ENCODE data around the gene ARRDC2.

ARRDC2 gene

DNA sequence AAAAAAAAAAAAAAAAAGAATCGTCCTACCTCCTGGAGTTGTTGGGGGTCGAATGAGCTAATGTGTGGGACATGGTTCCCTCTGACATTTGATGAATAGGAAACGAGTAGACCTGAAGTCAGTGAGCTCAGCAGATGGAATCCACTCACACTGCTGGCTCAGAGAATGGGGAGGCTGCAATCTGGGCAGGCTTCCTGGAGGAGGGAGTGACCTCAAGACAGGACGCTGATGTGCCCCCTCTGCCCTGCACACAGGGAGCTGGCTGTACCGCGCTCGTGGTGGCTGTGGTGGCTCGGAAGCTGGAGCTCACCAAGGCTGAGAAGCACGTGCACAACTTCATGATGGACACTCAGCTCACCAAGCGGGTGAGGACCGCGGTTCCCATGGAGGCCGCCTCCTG lies 19.8 kb upstream of the ARRDC2 start:
- peaks cover 3 to 15% (median 7%) of the 10 kb centered on the region in 5 donors for H3K27me3 ChIP-seq (ENCODE audit: control insufficient read depth in 5 of 5, insufficient read depth in 4 of 5, low read length in 5 of 5)
- H3K4me1 ChIP-seq (ENCODE audit: control insufficient read depth in 5 of 5, insufficient read depth in 5 of 5, low read length in 5 of 5), result no peaks in the 10 kb centered on the region
- no peaks in the 10 kb centered on the region for H3K9me3 ChIP-seq (ENCODE audit: control insufficient read depth in 5 of 5, low read length in 5 of 5)
- H3K4me3 ChIP-seq (ENCODE audit: low read depth in 1 of 5, low read length in 5 of 5), result no peak overlapping the region
- H3K27ac ChIP-seq (ENCODE audit: low read depth, low read length), result no peak overlapping the region
- H3K9ac ChIP-seq (ENCODE audit: low read length in 5 of 5), result no peak overlapping the region
- H3K36me3 ChIP-seq (ENCODE audit: control insufficient read depth in 5 of 5, insufficient read depth in 5 of 5, low read length in 5 of 5), result no peaks in the 10 kb centered on the region

DNA sequence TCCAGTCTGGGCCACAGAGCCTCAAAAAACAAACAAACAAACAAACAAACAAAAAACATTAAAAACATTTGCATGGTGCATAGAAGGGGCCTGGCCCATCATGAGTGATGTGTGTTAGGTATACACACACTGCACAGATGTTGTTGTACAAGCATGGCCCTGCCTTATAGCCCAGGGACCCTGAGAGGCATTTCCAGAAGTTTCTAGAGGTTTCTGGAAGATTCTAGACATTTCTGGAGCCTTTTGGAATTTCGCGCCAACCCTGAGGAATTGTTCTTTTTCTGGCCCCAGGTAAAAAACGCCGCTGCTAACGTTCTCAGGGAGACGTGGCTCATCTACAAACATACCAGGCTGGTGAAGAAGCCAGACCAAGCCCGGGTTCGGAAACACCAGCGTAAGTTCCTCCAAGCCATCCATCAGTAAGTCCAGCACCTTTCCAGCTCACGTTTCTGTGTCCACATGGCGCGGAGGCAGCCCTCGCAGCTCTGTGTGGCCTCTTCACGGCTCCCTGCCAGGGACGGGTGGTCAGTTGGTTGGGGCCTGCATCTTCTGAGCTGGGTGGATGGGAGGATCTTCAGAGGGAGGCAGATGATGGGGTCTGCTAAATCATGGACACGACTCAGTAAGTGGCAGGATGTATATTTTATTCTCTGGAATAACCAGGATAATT lies 18.4 kb upstream of the ARRDC2 start:
- no peaks in the 10 kb centered on the region for H3K9me3 ChIP-seq (ENCODE audit: control insufficient read depth in 5 of 5, low read length in 5 of 5)
- H3K9ac ChIP-seq (ENCODE audit: low read length in 5 of 5), result no peak overlapping the region
- H3K27ac ChIP-seq (ENCODE audit: low read depth, low read length), result no peak overlapping the region

DNA sequence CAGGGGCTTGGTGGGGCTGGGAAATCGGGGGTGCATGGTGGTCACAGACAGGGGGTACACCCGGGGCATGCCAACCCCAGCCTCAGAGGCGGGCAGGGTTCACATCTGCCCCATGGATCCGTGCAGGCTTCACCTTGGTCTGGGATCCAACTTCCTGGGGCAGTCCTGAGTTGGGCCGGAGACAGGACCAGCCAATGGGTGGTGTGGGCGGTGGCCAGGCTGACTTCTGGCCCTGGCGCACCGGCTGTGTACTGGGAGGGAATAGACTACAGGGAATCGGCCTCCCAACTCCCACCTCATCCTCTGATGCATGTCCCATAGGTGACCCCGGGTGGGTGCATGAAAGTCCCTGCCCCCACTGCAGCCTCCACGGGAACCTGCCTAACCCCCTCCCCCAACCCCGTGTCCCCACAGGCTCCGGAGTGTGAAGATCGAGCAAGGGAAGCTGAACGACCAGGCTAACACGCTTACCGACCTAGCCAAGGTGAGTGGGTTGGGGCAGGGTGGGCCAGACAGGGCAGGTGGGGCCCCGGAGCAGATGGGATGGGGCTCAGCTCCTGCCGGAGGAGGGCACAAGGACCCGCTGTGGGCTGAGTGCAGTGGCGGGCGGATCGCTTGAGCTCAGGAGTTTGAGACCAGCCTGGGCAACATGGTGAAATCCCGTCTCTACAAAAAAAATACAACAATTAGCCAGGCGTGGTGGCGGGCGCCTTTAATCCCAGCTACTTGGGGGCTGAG lies 14.7 kb upstream of the ARRDC2 start:
- Histone ChIP-seq H3K36me3 (ENCODE audit: control insufficient read depth in 5 of 5, insufficient read depth in 5 of 5, low read length in 5 of 5) (no peaks in the 10 kb centered on the region), H3K9me3 (ENCODE audit: control insufficient read depth in 5 of 5, low read length in 5 of 5) (no peaks in the 10 kb centered on the region), H3K4me3 (ENCODE audit: low read depth in 1 of 5, low read length in 5 of 5) (no peak overlapping the region), H3K27ac (ENCODE audit: low read depth, low read length) (no peak overlapping the region), H3K9ac (ENCODE audit: low read length in 5 of 5) (no peak overlapping the region), H3K27me3 (ENCODE audit: control insufficient read depth in 5 of 5, insufficient read depth in 4 of 5, low read length in 5 of 5) (peaks cover 0 to 2% (median 0%) of the 10 kb centered on the region in 5 donors), H3K4me1 (ENCODE audit: control insufficient read depth in 5 of 5, insufficient read depth in 5 of 5, low read length in 5 of 5) (no peaks in the 10 kb centered on the region)

More for the DNA sequence above, 18.4 kb upstream of the ARRDC2 start:
- no peak overlapping the region for H3K4me3 ChIP-seq (ENCODE audit: low read depth in 1 of 5, low read length in 5 of 5)
- H3K4me1 ChIP-seq (ENCODE audit: control insufficient read depth in 5 of 5, insufficient read depth in 5 of 5, low read length in 5 of 5), result no peaks in the 10 kb centered on the region
- H3K27me3 ChIP-seq (ENCODE audit: control insufficient read depth in 5 of 5, insufficient read depth in 4 of 5, low read length in 5 of 5), result peaks cover 0 to 12% (median 7%) of the 10 kb centered on the region in 5 donors
- H3K36me3 ChIP-seq (ENCODE audit: control insufficient read depth in 5 of 5, insufficient read depth in 5 of 5, low read length in 5 of 5), result no peaks in the 10 kb centered on the region

DNA sequence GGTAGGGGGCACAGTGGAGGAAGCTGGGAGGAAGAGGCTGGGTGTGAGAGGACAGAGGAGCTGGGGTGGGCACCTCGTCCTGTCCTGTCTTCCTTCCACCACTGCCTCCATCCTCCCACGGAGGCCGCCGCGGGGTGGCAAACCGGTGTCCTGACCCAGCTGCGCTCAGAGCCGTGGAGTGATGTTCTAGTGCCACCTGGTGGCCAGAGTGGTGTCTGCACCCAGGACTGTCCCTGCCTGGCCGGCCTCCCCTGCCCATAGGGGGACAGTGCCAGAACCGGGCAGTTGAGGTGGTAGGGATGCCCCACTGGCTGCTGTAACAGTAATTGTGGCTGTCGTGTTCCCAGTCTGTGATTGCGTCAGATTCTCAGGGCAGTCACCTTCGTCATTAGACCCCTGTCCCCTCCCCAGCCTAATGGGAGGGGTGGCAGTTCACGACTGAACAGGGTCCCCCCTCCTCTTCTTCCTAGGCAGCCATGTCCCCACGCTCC lies 11.1 kb upstream of the ARRDC2 start:
- Histone ChIP-seq H3K9ac (ENCODE audit: low read length in 5 of 5) (no peak overlapping the region), H3K27ac (ENCODE audit: low read depth, low read length) (no peak overlapping the region)

DNA sequence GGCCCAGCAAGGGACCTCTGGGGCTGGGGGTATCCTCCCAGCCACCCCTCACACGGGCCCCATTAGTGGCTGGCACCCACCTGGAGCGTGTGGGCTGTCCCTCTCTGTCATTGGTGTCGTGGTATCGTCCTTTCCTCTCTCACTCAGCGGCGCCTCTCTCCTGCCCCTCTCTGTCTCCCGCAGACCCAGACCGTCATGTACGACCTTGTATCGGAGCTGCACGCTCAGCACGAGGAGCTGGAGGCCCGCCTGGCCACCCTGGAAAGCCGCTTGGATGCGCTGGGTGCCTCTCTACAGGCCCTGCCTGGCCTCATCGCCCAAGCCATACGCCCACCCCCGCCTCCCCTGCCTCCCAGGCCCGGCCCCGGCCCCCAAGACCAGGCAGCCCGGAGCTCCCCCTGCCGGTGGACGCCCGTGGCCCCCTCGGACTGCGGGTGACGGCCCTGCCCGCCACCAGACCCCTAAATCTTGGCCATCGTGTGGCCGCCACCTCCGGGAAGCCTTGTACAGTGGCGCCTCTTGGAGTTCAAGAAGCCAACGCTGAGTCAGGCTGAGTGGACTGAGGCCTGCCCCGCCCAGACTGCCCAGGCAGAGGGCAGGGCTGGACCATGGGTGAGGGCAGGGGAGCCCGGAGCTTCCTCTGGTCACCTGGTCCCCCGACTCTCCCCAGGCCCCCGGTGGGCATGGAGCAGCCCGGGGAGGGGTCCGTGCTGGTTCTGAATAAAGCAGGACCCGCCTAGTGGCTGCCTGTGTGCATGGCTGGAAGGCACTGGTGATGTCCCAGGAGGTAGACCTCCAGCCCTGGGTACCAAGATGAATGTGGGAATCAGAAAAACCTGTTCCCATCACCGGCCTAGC lies 9.8 kb upstream of the ARRDC2 start:
- Histone ChIP-seq H3K9ac (ENCODE audit: low read length in 5 of 5) (no peak overlapping the region), H3K4me1 (ENCODE audit: control insufficient read depth in 5 of 5, insufficient read depth in 5 of 5, low read length in 5 of 5) (peaks cover 0 to 28% (median 16%) of the 10 kb centered on the region in 5 donors), H3K4me3 (ENCODE audit: low read depth in 1 of 5, low read length in 5 of 5) (no peak overlapping the region), H3K36me3 (ENCODE audit: control insufficient read depth in 5 of 5, insufficient read depth in 5 of 5, low read length in 5 of 5) (no peaks in the 10 kb centered on the region), H3K27me3 (ENCODE audit: control insufficient read depth in 5 of 5, insufficient read depth in 4 of 5, low read length in 5 of 5) (peaks cover 0 to 2% (median 0%) of the 10 kb centered on the region in 5 donors), H3K27ac (ENCODE audit: low read depth, low read length) (no peak overlapping the region), H3K9me3 (ENCODE audit: control insufficient read depth in 5 of 5, low read length in 5 of 5) (no peaks in the 10 kb centered on the region)

More for the DNA sequence above, 11.1 kb upstream of the ARRDC2 start:
- H3K36me3 ChIP-seq (ENCODE audit: control insufficient read depth in 5 of 5, insufficient read depth in 5 of 5, low read length in 5 of 5), result no peaks in the 10 kb centered on the region
- peaks cover 0 to 16% (median 6%) of the 10 kb centered on the region in 5 donors for H3K4me1 ChIP-seq (ENCODE audit: control insufficient read depth in 5 of 5, insufficient read depth in 5 of 5, low read length in 5 of 5)
- H3K4me3 ChIP-seq (ENCODE audit: low read depth in 1 of 5, low read length in 5 of 5), result no peak overlapping the region
- H3K27me3 ChIP-seq (ENCODE audit: control insufficient read depth in 5 of 5, insufficient read depth in 4 of 5, low read length in 5 of 5), result peaks cover 0 to 4% (median 0%) of the 10 kb centered on the region in 5 donors
- H3K9me3 ChIP-seq (ENCODE audit: control insufficient read depth in 5 of 5, low read length in 5 of 5), result no peaks in the 10 kb centered on the region

DNA sequence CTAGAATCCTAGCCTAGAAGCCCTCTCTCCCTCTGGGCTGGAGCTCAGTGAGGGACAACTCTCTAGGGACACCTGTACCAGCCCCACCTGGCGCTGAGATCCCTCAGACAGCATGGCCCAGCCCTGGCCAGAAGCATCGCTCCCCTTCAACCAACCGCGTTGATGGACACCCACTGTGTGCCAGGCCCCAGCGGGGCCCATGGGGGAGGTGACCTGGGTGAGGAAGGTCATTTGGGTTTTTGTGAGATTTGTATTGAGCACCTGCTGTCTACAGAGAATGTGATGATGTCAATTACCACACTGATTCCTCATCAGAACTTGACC lies 9.2 kb upstream of the ARRDC2 start:
- Histone ChIP-seq H3K27ac (ENCODE audit: low read depth, low read length) (no peak overlapping the region), H3K9ac (ENCODE audit: low read length in 5 of 5) (no peak overlapping the region), H3K4me3 (ENCODE audit: low read depth in 1 of 5, low read length in 5 of 5) (no peak overlapping the region), H3K27me3 (ENCODE audit: control insufficient read depth in 5 of 5, insufficient read depth in 4 of 5, low read length in 5 of 5) (peaks cover 0 to 2% (median 0%) of the 10 kb centered on the region in 5 donors), H3K36me3 (ENCODE audit: control insufficient read depth in 5 of 5, insufficient read depth in 5 of 5, low read length in 5 of 5) (no peaks in the 10 kb centered on the region), H3K9me3 (ENCODE audit: control insufficient read depth in 5 of 5, low read length in 5 of 5) (no peaks in the 10 kb centered on the region), H3K4me1 (ENCODE audit: control insufficient read depth in 5 of 5, insufficient read depth in 5 of 5, low read length in 5 of 5) (peaks cover 0 to 29% (median 17%) of the 10 kb centered on the region in 5 donors)

DNA sequence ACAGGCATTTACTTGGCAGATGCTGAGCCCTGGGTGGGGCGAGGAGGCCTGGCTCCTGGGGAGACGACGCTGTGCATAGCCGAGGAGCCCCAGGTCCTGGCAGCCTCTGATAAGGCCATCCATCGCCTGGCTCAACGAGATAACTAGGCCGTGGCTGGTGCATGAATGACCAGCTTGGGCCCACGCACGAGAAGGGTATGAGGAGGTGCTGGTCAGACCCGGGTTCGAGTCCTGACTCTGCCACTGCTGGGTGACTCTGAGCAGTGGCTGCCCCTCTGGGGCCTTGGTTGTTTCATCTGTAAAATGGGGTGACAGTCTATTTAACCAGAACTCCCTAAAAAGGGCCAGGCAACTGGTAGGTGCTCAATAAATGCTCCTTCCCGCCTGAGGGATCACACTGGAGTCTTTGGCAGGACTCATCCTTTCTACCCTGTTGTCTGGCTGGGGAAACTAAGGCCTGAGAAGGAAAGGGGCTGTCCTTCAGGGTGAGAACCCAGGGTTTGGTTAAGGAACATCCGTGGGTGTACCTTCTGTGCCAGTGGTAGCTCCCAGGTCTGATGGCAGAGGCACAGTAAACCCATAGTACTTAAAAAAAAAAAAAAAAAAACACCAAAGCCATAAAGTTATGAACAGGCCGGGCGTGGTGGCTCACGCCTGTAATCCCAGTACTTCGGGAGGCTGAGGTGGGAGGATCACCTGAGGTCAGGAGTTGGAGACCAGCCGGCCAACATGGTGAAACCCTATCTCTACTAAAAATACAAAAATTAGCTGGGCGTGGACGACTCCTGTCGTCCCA lies 8.1 kb upstream of the ARRDC2 start:
- Histone ChIP-seq H3K4me3 (ENCODE audit: low read depth in 1 of 5, low read length in 5 of 5) (peak overlapping the region in 2 of 5 donors; percentile 17 to 42), H3K4me1 (ENCODE audit: control insufficient read depth in 5 of 5, insufficient read depth in 5 of 5, low read length in 5 of 5) (peaks cover 0 to 29% (median 17%) of the 10 kb centered on the region in 5 donors), H3K27ac (ENCODE audit: low read depth, low read length) (peak overlapping the region; percentile 82), H3K36me3 (ENCODE audit: control insufficient read depth in 5 of 5, insufficient read depth in 5 of 5, low read length in 5 of 5) (no peaks in the 10 kb centered on the region), H3K9ac (ENCODE audit: low read length in 5 of 5) (no peak overlapping the region), H3K9me3 (ENCODE audit: control insufficient read depth in 5 of 5, low read length in 5 of 5) (no peaks in the 10 kb centered on the region), H3K27me3 (ENCODE audit: control insufficient read depth in 5 of 5, insufficient read depth in 4 of 5, low read length in 5 of 5) (peaks cover 0 to 2% (median 0%) of the 10 kb centered on the region in 5 donors)

DNA sequence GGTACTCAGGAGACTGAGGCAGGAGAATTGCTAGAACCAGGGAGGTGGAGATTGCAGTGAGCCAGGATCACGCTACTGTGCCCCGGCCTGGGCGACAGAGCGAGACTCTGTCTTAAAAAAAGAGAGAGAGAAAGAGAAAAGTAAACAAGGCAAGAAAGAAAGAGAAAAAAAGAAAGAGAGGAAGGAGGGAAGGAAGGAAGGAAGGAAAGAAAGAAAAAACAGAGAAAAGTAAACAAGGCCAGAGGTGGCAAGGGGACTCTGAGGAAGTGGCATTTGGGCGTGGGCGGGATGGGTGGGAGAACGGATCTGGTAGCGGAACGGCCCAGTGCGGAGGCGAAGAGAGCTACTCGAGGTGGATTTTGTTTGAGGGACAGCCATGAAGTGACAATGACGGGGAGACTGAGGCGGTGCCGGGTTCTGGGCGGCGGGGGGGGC lies 7.5 kb upstream of the ARRDC2 start:
- H3K9me3 ChIP-seq (ENCODE audit: control insufficient read depth in 5 of 5, low read length in 5 of 5), result no peaks in the 10 kb centered on the region
- peak overlapping the region in 3 of 5 donors; percentile 17 to 73 (median 42) for H3K4me3 ChIP-seq (ENCODE audit: low read depth in 1 of 5, low read length in 5 of 5)
- H3K4me1 ChIP-seq (ENCODE audit: control insufficient read depth in 5 of 5, insufficient read depth in 5 of 5, low read length in 5 of 5), result peaks cover 0 to 29% (median 17%) of the 10 kb centered on the region in 5 donors
- H3K9ac ChIP-seq (ENCODE audit: low read length in 5 of 5), result peak overlapping the region in 1 of 5 donors; percentile 8
- no peaks in the 10 kb centered on the region for H3K36me3 ChIP-seq (ENCODE audit: control insufficient read depth in 5 of 5, insufficient read depth in 5 of 5, low read length in 5 of 5)
- peak overlapping the region; percentile 82 for H3K27ac ChIP-seq (ENCODE audit: low read depth, low read length)
- H3K27me3 ChIP-seq (ENCODE audit: control insufficient read depth in 5 of 5, insufficient read depth in 4 of 5, low read length in 5 of 5), result peaks cover 0 to 2% (median 0%) of the 10 kb centered on the region in 5 donors

Measured in subcutaneous abdominal adipose tissue (tissue), 5 donors.